PC-3 (cell line): ENCODE results near the gene ERCC6L2. TPM values are rescaled to one million over a fixed set of nuclear protein-coding genes. Genes with fewer than 3 reads are reported as not detected.
A peak's percentile ranks its signal among the peaks of the same experiment; 100 is the strongest.

Experiments used
- ATAC-seq: fragments of 200-7000 bp; cut with Tn5 transposase; 2 replicates; pipeline ENCODE4 v1.9.1; 2020; ENCODE audit warnings: mild to moderate bottlenecking, moderate library complexity
- BruUV-seq: library from RNA; stranded (reverse); fragments of 400-500 nt; replicated peaks from 2 replicates; lab custom pipeline; 2021; lab: Mats Ljungman, UMichigan
- CTCF ChIA-PET: fragments of 300-600 bp; sonication (Branson Sonifier 250); formaldehyde crosslinking; loops from one replicate; lab custom pipeline; 2022; ENCODE audit warnings: antibody characterized with exemption; lab: Charles Lee
- POLR2A ChIA-PET: fragments of 300-600 bp; sonication (Branson Sonifier 250); formaldehyde crosslinking; loops from one replicate; lab custom pipeline; 2022; ENCODE audit warnings: antibody characterized with exemption; ENCODE audit not compliant: unreplicated experiment; lab: Charles Lee
- DNase-seq: peaks from one replicate; pipeline ENCODE4 v3.0.0-alpha.2; 2015
- H2AFZ ChIP-seq: fragments of 300-600 bp; sonication (generic); 2 replicates; pipeline ENCODE4 v1.6.0; 2016; ENCODE audit warnings: antibody characterized with exemption, low read length
- H3F3A ChIP-seq: fragments of 300-600 bp; sonication (generic); one replicate; pipeline ENCODE4 v1.6.0; 2017; ENCODE audit warnings: antibody characterized with exemption, low read length, control low read depth, mild to moderate bottlenecking; ENCODE audit not compliant: unreplicated experiment
- H3K27ac ChIP-seq: fragments of 300-600 bp; sonication (generic); 2 replicates; pipeline ENCODE4 v1.5.1; 2016; ENCODE audit warnings: mild to moderate bottlenecking, low read length
- H3K27me3 ChIP-seq: fragments of 300-600 bp; sonication (generic); 2 replicates; pipeline ENCODE4 v1.6.1; 2016; ENCODE audit warnings: low read length, mixed read lengths
- H3K36me3 ChIP-seq: fragments of 300-600 bp; sonication (generic); 2 replicates; pipeline ENCODE4 v1.6.1; 2016; ENCODE audit warnings: low read depth, mixed run types, low read length, mixed read lengths
- H3K4me1 ChIP-seq: fragments of 300-600 bp; sonication (generic); 2 replicates; pipeline ENCODE4 v1.5.1; 2016; ENCODE audit warnings: low read length; ENCODE audit not compliant: insufficient read depth
- H3K4me2 ChIP-seq: fragments of 300-600 bp; sonication (generic); 2 replicates; pipeline ENCODE4 v1.6.0; 2016; ENCODE audit warnings: low read length
- H3K4me3 ChIP-seq: fragments of 300-600 bp; sonication (generic); 2 replicates; pipeline ENCODE4 v1.5.1; 2016; ENCODE audit warnings: mild to moderate bottlenecking, low read length, mixed read lengths
- H3K79me2 ChIP-seq: fragments of 300-600 bp; sonication (generic); 2 replicates; pipeline ENCODE4 v1.6.1; 2017; ENCODE audit warnings: low read length, mixed read lengths
- H3K9ac ChIP-seq: fragments of 300-600 bp; sonication (generic); 2 replicates; pipeline ENCODE4 v1.6.0; 2016; ENCODE audit warnings: mild to moderate bottlenecking, low read length
- H3K9me2 ChIP-seq: fragments of 300-600 bp; sonication (generic); replicated peaks from 2 replicates; pipeline ENCODE4 v1.6.1; 2016; ENCODE audit warnings: mixed run types, low read length, mixed read lengths
- H3K9me3 ChIP-seq: fragments of 300-600 bp; sonication (generic); 2 replicates; pipeline ENCODE4 v1.6.1; 2016; ENCODE audit warnings: low read length, mixed read lengths
- H4K20me1 ChIP-seq: fragments of 300-600 bp; sonication (generic); 2 replicates; pipeline ENCODE4 v1.6.1; 2016; ENCODE audit warnings: low read length, mixed read lengths
- EZH2 ChIP-seq: fragments of 300-600 bp; sonication (generic); IDR thresholded peaks from one replicate; pipeline ENCODE4 v1.6.1; 2017; ENCODE audit warnings: antibody characterized with exemption, mild to moderate bottlenecking, low read length; ENCODE audit not compliant: unreplicated experiment
- EZH2phosphoT487 ChIP-seq: fragments of 300-600 bp; sonication (generic); IDR thresholded peaks from 2 replicates; pipeline ENCODE4 v1.6.1; 2018; ENCODE audit warnings: mild to moderate bottlenecking, antibody characterized with exemption, low read length, borderline replicate concordance
- intact Hi-C: fragments of 100-400 bp; cut with micrococcal nuclease; formaldehyde crosslinking; loops from 2 replicates; pipeline ENCODE4 v1.9.0; 2023
- total RNA-seq: library from RNA; depleted of rRNA; stranded (reverse); fragments of >200 nt; gene quantifications from 2 replicates; pipeline ENCODE4 v1.2.3, GENCODE V29; 2014
- TF ChIP-seq, protein P1 (sequence below): fragments of 300-600 bp; sonication (generic); conservative IDR thresholded peaks from 2 replicates; pipeline ENCODE4 v1.5.1; 2017; ENCODE audit warnings: antibody characterized with exemption, low read depth, mild to moderate bottlenecking, low read length

ERCC6L2 gene
- total RNA-seq, 1 experiment from 2014 or later = 18.8 TPM

DNA sequence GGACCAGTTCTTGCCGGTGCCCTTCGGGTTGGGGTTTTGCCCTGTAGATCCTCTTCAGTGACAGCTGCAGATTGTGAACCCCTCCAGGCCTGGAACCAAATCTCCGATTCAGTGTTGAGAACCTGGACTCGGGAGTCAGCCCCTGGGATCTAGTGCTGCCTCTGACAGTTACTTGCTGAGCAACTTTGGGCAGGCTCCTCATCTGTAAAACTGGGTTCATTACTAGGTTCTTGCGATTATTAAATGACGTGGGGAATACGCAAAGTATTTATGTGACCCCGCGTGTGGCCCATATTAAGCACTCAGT lies 600 bp downstream of the ERCC6L2 start:
- no TSS peak for BruUV-seq
- CTCF ChIA-PET = no interaction called here

GRCh38 chr9:95876595-95876994 lies 1.1 kb downstream of the ERCC6L2 start:
- Histone ChIP-seq H3K36me3 (peaks cover 15% of the 10 kb centered on the region; the same call in 1 of the 2 replicates), H4K20me1 (0 out of 2 replicates have a peak, but pooled peaks cover 10% of the 10 kb centered on the region), H3K9me2 (no peaks in the 10 kb centered on the region), H3K27me3 (no peaks in the 10 kb centered on the region), H3K4me2 (no peak overlapping the region), H3K4me3 (no peak overlapping the region), H2AFZ (no peak overlapping the region), H3K79me2 (peaks cover 51% of the 10 kb centered on the region), H3K4me1 (peaks cover 21% of the 10 kb centered on the region), H3K27ac (peak overlapping the region; percentile 96; the same call in 1 of the 2 replicates), H3F3A (no peaks in the 10 kb centered on the region), H3K9me3 (no peaks in the 10 kb centered on the region), H3K9ac (no peak overlapping the region)
- TF ChIP-seq EZH2 = no peak
- no peak for TF ChIP-seq EZH2phosphoT487
- TF ChIP-seq, protein P1, sequence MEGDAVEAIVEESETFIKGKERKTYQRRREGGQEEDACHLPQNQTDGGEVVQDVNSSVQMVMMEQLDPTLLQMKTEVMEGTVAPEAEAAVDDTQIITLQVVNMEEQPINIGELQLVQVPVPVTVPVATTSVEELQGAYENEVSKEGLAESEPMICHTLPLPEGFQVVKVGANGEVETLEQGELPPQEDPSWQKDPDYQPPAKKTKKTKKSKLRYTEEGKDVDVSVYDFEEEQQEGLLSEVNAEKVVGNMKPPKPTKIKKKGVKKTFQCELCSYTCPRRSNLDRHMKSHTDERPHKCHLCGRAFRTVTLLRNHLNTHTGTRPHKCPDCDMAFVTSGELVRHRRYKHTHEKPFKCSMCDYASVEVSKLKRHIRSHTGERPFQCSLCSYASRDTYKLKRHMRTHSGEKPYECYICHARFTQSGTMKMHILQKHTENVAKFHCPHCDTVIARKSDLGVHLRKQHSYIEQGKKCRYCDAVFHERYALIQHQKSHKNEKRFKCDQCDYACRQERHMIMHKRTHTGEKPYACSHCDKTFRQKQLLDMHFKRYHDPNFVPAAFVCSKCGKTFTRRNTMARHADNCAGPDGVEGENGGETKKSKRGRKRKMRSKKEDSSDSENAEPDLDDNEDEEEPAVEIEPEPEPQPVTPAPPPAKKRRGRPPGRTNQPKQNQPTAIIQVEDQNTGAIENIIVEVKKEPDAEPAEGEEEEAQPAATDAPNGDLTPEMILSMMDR = no peak
- CTCF ChIA-PET = no interaction called here
- intact Hi-C loops = loop anchor here (5.0 kb wide), 2 partner anchors 84 to 364 kb away; no protein-coding TSS in a partner anchor
- no TSS peak for BruUV-seq
- no peak for ATAC-seq
- DNase-seq = peak; percentile 25
- POLR2A ChIA-PET = no interaction called here

More for the DNA sequence above, 600 bp downstream of the ERCC6L2 start:
- no peaks in the 10 kb centered on the region for H3K27me3 ChIP-seq
- H3K9me3 ChIP-seq = no peaks in the 10 kb centered on the region
- no peak overlapping the region; the same call in 1 of the 2 replicates for H2AFZ ChIP-seq
- H3K9me2 ChIP-seq = no peaks in the 10 kb centered on the region
- H3K9ac ChIP-seq = no peak overlapping the region
- H3K4me2 ChIP-seq = no peak overlapping the region
- POLR2A ChIA-PET = interaction anchor here (0.6 kb wide), 1 partner anchor 82 kb away, joined by 3 read pairs; no protein-coding TSS in a partner anchor
- H3K36me3 ChIP-seq = peaks cover 11% of the 10 kb centered on the region; the same call in 1 of the 2 replicates
- 0 out of 2 replicates have a peak, but pooled peaks cover 10% of the 10 kb centered on the region for H4K20me1 ChIP-seq
- ATAC-seq (no peak), DNase-seq (no peak)
- intact Hi-C loops = loop anchor here (5.0 kb wide), 2 partner anchors 84 to 364 kb away; no protein-coding TSS in a partner anchor
- peaks cover 21% of the 10 kb centered on the region for H3K4me1 ChIP-seq
- TF ChIP-seq, protein P1 = no peak
- TF ChIP-seq EZH2phosphoT487 (no peak), EZH2 (no peak)
- no peaks in the 10 kb centered on the region for H3F3A ChIP-seq
- peak overlapping the region; percentile 96 for H3K27ac ChIP-seq
- H3K79me2 ChIP-seq = peaks cover 46% of the 10 kb centered on the region
- H3K4me3 ChIP-seq = no peak overlapping the region

DNA sequence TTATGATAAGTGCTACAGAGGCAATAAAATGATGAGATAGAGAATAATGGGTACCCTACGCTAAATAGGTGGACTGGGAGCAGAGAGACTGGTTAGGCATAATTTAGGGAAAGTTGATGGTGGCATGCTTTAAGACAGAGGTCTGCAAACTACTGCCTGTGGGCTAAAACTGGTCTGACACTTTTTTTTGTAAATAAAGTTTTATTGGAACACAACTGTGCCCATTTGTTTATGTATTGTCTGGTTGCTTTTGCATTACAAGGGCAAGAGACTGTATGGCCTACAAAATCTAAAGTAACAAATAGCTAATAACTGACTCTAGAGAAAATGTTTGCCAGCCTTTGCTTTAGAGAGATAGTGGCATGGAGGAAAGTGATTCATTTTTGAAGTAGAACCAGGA lies 2.5 kb downstream of the ERCC6L2 start:
- intact Hi-C loops = loop anchor here (5.0 kb wide), 2 partner anchors 86 to 366 kb away; no protein-coding TSS in a partner anchor

More for the DNA sequence above, 2.5 kb downstream of the ERCC6L2 start:
- no peaks in the 10 kb centered on the region for H3K9me2 ChIP-seq
- no peak overlapping the region for H2AFZ ChIP-seq
- POLR2A ChIA-PET = no interaction called here
- no peak overlapping the region for H3K4me3 ChIP-seq
- no peak overlapping the region for H3K4me2 ChIP-seq
- TF ChIP-seq, protein P1 = no peak
- TF ChIP-seq EZH2phosphoT487 (no peak), EZH2 (no peak)
- no peaks in the 10 kb centered on the region for H3K27me3 ChIP-seq
- H3F3A ChIP-seq = no peaks in the 10 kb centered on the region
- H4K20me1 ChIP-seq = 0 out of 2 replicates have a peak, but pooled peaks cover 10% of the 10 kb centered on the region
- DNase-seq = no peak
- H3K36me3 ChIP-seq = peaks cover 7% of the 10 kb centered on the region
- peaks cover 21% of the 10 kb centered on the region for H3K4me1 ChIP-seq
- no peak overlapping the region for H3K27ac ChIP-seq
- CTCF ChIA-PET = no interaction called here
- no peak for ATAC-seq
- no peaks in the 10 kb centered on the region for H3K9me3 ChIP-seq
- BruUV-seq = no TSS peak
- H3K79me2 ChIP-seq = peaks cover 52% of the 10 kb centered on the region
- no peak overlapping the region for H3K9ac ChIP-seq
